Left lung (tissue), 10 donors: ENCODE measurements around the gene UQCRC2. TPM values are rescaled to one million over a fixed set of nuclear protein-coding genes. Genes with fewer than 3 reads are reported as not detected.

Source experiments
- ATAC-seq: fragments of 200-7000 bp; cut with Tn5 transposase; one replicate; pipeline ENCODE4 v1.9.1; 2020; ENCODE audit warnings: moderate library complexity
- DNase-seq, 4 donors: peaks; one replicate each; pipeline ENCODE4 v3.0.0-alpha.2; 2013 to 2020
- H3K27ac ChIP-seq, 2 donors: fragments of 200-600 bp; sonication (generic) in 1 of 2; one replicate each; pipeline versions ENCODE4 v1.5.0 to v1.8.0; 2020 to 2021
- H3K27me3 ChIP-seq, 2 donors: fragments of 200-600 bp; sonication (generic) in 1 of 2; one replicate each; pipeline versions ENCODE4 v1.5.0 to v1.8.0; 2020 to 2021
- H3K36me3 ChIP-seq, 2 donors: fragments of 200-600 bp; sonication (generic) in 1 of 2; one replicate each; pipeline versions ENCODE4 v1.5.0 to v1.8.0; 2020 to 2021
- H3K4me1 ChIP-seq, 2 donors: fragments of 200-600 bp; one replicate each; pipeline ENCODE4 v1.8.0; 2021
- H3K4me3 ChIP-seq, 2 donors: fragments of 200-600 bp; sonication (generic) in 1 of 2; one replicate each; pipeline versions ENCODE4 v1.5.0 to v1.8.0; 2020 to 2021; ENCODE audit warnings: mild to moderate bottlenecking in 1 of 2
- H3K9me3 ChIP-seq, 2 donors: fragments of 200-600 bp; sonication (generic) in 1 of 2; one replicate each; pipeline versions ENCODE4 v1.5.0 to v1.8.0; 2020 to 2021
- CTCF ChIP-seq, 2 donors: fragments of 200-600 bp; sonication (generic) in 1 of 2; IDR thresholded peaks; one replicate each; pipeline versions ENCODE4 v1.5.0 to v1.8.0; 2021; ENCODE audit warnings: antibody characterized with exemption in 2 of 2
- intact Hi-C, 2 donors: fragments of 100-400 bp; cut with DNase I; formaldehyde crosslinking; loops; one replicate each; pipeline versions ENCODE4 v1.11.2 to v1.14.2; 2022
- polyA plus RNA-seq, 6 donors: library from polyadenylated mRNA; unstranded; fragments of 120-200 nt; gene quantifications; one replicate each; pipeline ENCODE4 v1.2.1, GENCODE V29; 2013; ENCODE audit not compliant: insufficient read length in 6 of 6
- total RNA-seq, 2 donors: library from RNA; stranded (reverse); fragmentation: NEBNext Ultra II Directional; extraction: Animal tissue kit (Norgen Biotek cat#: 25700); gene quantifications; one replicate each; pipeline ENCODE4 v1.2.1, GENCODE V29; 2021
- donor health status: DM: no; HTN: yes; CAD: no.
- donor health status: DM: no; HTN: no; CAD: no.

The UQCRC2 gene
- total and polyA plus RNA-seq, 8 donors, result 167 to 292 (median 251) TPM

DNA sequence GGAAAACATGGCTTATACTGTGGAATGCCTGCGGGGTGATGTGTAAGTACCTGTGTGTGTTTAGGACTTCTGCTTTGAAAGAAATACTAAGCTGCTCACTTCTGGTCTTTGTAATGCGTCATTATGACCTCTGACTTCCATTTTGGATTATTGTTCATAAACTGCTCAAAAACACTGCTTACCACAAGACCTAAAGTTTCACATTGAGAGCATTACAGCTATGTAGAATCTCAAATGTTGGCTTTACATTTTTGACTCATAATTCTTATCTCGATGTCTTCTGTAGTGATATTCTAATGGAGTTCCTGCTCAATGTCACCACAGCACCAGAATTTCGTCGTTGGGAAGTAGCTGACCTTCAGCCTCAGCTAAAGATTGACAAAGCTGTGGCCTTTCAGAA is 9.3 kb downstream of the UQCRC2 start:
- H3K27ac ChIP-seq, result no peak overlapping the region
- H3K4me1 ChIP-seq, result no peaks in the 10 kb centered on the region
- DNase-seq (no peak), ATAC-seq (no peak)
- H3K9me3 ChIP-seq, result no peaks in the 10 kb centered on the region
- TF ChIP-seq CTCF (IDR thresholded peaks at IDR 0.05), result no peak
- H3K4me3 ChIP-seq, result no peak overlapping the region
- H3K36me3 ChIP-seq, result peaks cover 7 to 100% of the 10 kb centered on the region in 2 donors
- H3K27me3 ChIP-seq, result no peaks in the 10 kb centered on the region
- intact Hi-C loops, result no loop called here

DNA sequence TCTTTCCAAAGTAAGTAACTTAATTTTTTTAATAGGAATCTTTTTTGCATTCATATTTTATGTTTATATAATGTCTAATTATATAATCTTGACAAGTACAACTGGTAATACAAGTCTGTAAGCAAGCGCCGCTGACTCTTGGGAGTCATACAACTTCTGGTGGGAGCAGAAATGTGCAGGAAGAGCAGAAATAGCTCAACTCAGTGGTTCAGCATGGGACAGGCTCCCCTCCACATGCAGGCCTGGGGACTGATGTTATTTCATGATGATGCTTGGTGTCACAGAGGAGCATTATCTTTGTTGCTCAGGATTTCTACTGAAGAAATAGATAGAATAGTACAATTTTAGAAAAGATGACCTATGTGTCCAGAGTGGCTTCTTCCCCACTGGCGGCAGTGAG is 10.7 kb downstream of the UQCRC2 start:
- Histone ChIP-seq H3K27ac (no peak overlapping the region), H3K27me3 (no peaks in the 10 kb centered on the region), H3K9me3 (no peaks in the 10 kb centered on the region), H3K36me3 (peaks cover 7 to 100% of the 10 kb centered on the region in 2 donors), H3K4me1 (no peaks in the 10 kb centered on the region), H3K4me3 (no peak overlapping the region)
- DNase-seq, result no peak
- ATAC-seq, result no peak
- intact Hi-C loops, result no loop called here
- no peak for TF ChIP-seq CTCF (IDR thresholded peaks at IDR 0.05)

GRCh38 chr16:21964353-21964752 is 11.2 kb downstream of the UQCRC2 start:
- Histone ChIP-seq H3K4me1 (no peaks in the 10 kb centered on the region), H3K27me3 (no peaks in the 10 kb centered on the region), H3K4me3 (no peak overlapping the region), H3K36me3 (peaks cover 7 to 100% of the 10 kb centered on the region in 2 donors), H3K9me3 (no peaks in the 10 kb centered on the region), H3K27ac (no peak overlapping the region)
- TF ChIP-seq CTCF (IDR thresholded peaks at IDR 0.05), result no peak
- intact Hi-C loops, result no loop called here
- no peak for ATAC-seq
- DNase-seq, result no peak

DNA sequence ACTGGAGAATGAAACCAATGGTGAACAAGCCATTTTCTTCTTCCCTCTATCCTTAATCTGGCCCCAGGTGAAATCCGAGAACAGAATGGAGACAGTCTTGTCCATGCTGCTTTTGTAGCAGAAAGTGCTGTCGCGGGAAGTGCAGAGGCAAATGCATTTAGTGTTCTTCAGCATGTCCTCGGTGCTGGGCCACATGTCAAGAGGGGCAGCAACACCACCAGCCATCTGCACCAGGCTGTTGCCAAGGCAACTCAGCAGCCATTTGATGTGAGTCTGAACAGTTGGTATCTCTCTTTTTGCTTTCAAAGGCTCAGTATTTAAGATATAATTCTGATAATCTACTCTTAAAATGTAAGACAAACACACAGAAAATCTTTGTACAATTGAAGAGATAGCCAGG is 18.7 kb downstream of the UQCRC2 start:
- Histone ChIP-seq H3K9me3 (no peaks in the 10 kb centered on the region), H3K27me3 (no peaks in the 10 kb centered on the region), H3K27ac (no peak overlapping the region), H3K36me3 (peaks cover 0 to 100% of the 10 kb centered on the region in 2 donors), H3K4me3 (no peak overlapping the region), H3K4me1 (no peaks in the 10 kb centered on the region)
- TF ChIP-seq CTCF (IDR thresholded peaks at IDR 0.05), result no peak
- intact Hi-C loops, result no loop called here
- ATAC-seq (no peak), DNase-seq (no peak)

DNA sequence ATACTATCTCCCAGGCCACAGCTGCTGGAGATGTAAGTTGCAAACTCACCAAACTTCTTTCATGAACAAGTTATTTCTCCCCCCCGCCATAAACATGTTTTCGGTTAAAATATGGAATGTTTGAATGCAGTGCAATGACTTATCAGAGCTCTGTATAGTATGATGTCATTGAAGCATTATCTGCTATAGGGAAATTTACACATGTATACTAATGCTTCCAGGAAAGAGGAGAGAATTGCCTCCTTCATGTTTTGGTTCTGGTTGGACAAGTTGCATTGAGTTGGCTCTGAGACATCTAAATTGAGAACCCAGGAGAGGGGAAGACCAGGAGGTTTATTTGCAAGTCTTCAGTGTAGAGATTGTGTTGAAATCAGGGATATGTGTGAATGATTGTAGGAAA is 20.8 kb downstream of the UQCRC2 start:
- intact Hi-C loops, result no loop called here
- no peaks in the 10 kb centered on the region for H3K9me3 ChIP-seq
- H3K27ac ChIP-seq, result no peak overlapping the region
- DNase-seq, result no peak
- ATAC-seq, result no peak
- no peak for TF ChIP-seq CTCF (IDR thresholded peaks at IDR 0.05)
- no peaks in the 10 kb centered on the region for H3K27me3 ChIP-seq
- H3K4me3 ChIP-seq, result no peak overlapping the region
- H3K36me3 ChIP-seq, result peaks cover 0 to 100% of the 10 kb centered on the region in 2 donors
- H3K4me1 ChIP-seq, result no peaks in the 10 kb centered on the region
